ENCODE measurements around the gene ALX4. TPM values are rescaled to one million over a fixed set of nuclear protein-coding genes. Genes with fewer than 3 reads are reported as not detected.

Gene ALX4
- total and polyA plus RNA-seq, 7 donors: 0.04 to 0.23 (median 0.14) TPM; not detected in 1

- Histone ChIP-seq H3K36me3 (ENCODE audit: insufficient read depth in 1 of 2, low read depth in 1 of 2) (no peaks in the 10 kb centered on the region), H3K27ac (no peak overlapping the region), H3K9me3 (no peaks in the 10 kb centered on the region), H3K4me3 (no peak overlapping the region), H3K4me1 (peaks cover 12% of the 10 kb centered on the region), H3K27me3 (ENCODE audit: insufficient read depth in 3 of 3, low read length in 2 of 3) (no peaks in the 10 kb centered on the region)
- DNase-seq: no peak
- peak in 1 of 4 donors; percentile 23 for ATAC-seq
- intact Hi-C loops (cut with DNase I): loop anchor here in 1 of 2 donors (10.0 kb wide), 1 partner anchor 57 kb away; no protein-coding TSS in a partner anchor
- WGBS, 3 donors: 93 to 94% (median 94%) methylated on average over 14 of the region's 14 CpGs
- TF ChIP-seq CTCF (IDR thresholded peaks at IDR 0.05): no peak
These were observed 47.9 kb downstream of the ALX4 start for GRCh38 chr11:44261800-44262591.

GRCh38 chr11:44260081-44260480 is 49.9 kb downstream of the ALX4 start:
- Histone ChIP-seq H3K36me3 (ENCODE audit: insufficient read depth in 1 of 2, low read depth in 1 of 2) (no peaks in the 10 kb centered on the region), H3K4me3 (no peak overlapping the region)
- intact Hi-C loops (cut with DNase I): loop anchor here in 1 of 2 donors (10.0 kb wide), 1 partner anchor 55 kb away; no protein-coding TSS in a partner anchor

GRCh38 chr11:44258839-44259420 is 51.0 kb downstream of the ALX4 start:
- H3K9me3 ChIP-seq: no peaks in the 10 kb centered on the region
- H3K36me3 ChIP-seq (ENCODE audit: insufficient read depth in 1 of 2, low read depth in 1 of 2): no peaks in the 10 kb centered on the region
- no peak for TF ChIP-seq CTCF (IDR thresholded peaks at IDR 0.05)
- WGBS, 3 donors: 74 to 84% (median 79%) methylated on average over 5 of the region's 5 CpGs
- no peak overlapping the region for H3K4me3 ChIP-seq
- no peak overlapping the region for H3K27ac ChIP-seq
- no peak for DNase-seq
- intact Hi-C loops (cut with DNase I): no loop called here
- ATAC-seq: peak in 1 of 4 donors; percentile 16
- H3K4me1 ChIP-seq: peaks cover 12% of the 10 kb centered on the region
- no peaks in the 10 kb centered on the region for H3K27me3 ChIP-seq (ENCODE audit: insufficient read depth in 3 of 3, low read length in 2 of 3)

More at GRCh38 chr11:44260081-44260480, 49.9 kb downstream of the ALX4 start:
- ATAC-seq (peak in 2 of 4 donors; percentile 48 to 53), DNase-seq (no peak)
- peaks cover 12% of the 10 kb centered on the region for H3K4me1 ChIP-seq
- no peaks in the 10 kb centered on the region for H3K9me3 ChIP-seq
- TF ChIP-seq CTCF (IDR thresholded peaks at IDR 0.05): no peak
- WGBS, 3 donors: 21 to 40% (median 27%) methylated on average over 4 of the region's 4 CpGs
- H3K27me3 ChIP-seq (ENCODE audit: insufficient read depth in 3 of 3, low read length in 2 of 3): no peaks in the 10 kb centered on the region
- H3K27ac ChIP-seq: no peak overlapping the region

GRCh38 chr11:44258190-44258489 is 51.8 kb downstream of the ALX4 start:
- peaks cover 12% of the 10 kb centered on the region for H3K4me1 ChIP-seq
- TF ChIP-seq CTCF (IDR thresholded peaks at IDR 0.05): no peak
- no peak overlapping the region for H3K4me3 ChIP-seq
- H3K36me3 ChIP-seq (ENCODE audit: insufficient read depth in 1 of 2, low read depth in 1 of 2): no peaks in the 10 kb centered on the region
- 80 to 83% (median 80%) methylated on average over 5 of the region's 5 CpGs for WGBS, 3 donors
- DNase-seq: no peak
- H3K27me3 ChIP-seq (ENCODE audit: insufficient read depth in 3 of 3, low read length in 2 of 3): no peaks in the 10 kb centered on the region
- ATAC-seq: no peak
- H3K27ac ChIP-seq: no peak overlapping the region
- intact Hi-C loops (cut with DNase I): no loop called here
- H3K9me3 ChIP-seq: peaks cover 8% of the 10 kb centered on the region
